ENCODE data around the gene E2F2. TPM values are rescaled to one million over a fixed set of nuclear protein-coding genes. Genes with fewer than 3 reads are reported as not detected.

E2F2 gene
- total RNA-seq, 1 experiment from 2014 or later = 5.1 TPM

DNA sequence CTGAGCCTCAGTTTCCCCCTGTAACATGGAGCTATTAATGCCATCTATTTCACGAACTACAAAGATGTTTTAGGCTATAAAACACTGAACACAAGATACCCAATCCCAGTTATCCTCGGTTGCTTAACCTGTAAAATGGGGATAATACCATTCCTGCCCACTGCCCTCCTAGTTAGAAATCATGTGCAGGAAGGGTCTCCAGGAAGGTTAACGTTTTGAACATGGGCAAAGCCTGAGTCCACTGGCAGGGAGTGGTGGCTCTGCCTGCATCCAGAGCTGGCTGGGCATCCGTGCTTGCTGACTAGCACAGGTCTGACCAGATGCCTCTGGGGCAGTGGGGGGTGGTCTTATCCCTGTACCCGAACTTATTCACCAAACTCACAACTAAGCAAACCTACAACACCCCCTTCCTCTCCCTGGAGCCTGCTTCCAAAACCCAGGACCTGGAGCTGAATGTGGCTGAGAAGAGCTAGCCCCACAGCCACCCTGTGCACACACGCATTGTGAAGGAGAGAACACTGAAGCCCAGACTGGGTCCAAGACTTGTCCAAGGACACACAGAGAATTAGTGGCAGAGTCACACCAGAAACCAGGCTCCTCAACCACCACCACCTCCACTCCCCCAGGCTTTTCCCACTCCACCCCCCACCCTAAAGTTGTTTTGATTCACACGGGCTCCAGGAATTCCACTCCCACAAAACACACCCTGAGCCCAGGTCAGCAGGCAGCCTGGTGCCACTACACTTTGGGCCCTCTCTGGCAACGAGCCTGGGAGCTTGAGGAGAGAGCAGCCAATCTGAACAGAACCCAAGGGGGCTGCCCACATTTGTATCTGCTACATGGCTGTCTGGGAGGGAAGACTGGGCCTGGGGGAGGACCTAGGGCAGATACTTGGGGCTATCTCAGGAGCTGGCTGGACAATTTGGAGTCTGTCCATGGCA, 1.6 kb downstream of the E2F2 start:
- no peak overlapping the region for H3K56ac ChIP-seq (ENCODE audit: insufficient read length, low read depth, low read length)
- H3K27me3 ChIP-seq (ENCODE audit: insufficient read depth, low read length) = peaks cover 4% of the 10 kb centered on the region; the same call in 1 of the 2 replicates
- no peak overlapping the region for H4K8ac ChIP-seq (replicated peaks; ENCODE audit: insufficient read length, low read depth, low read length)
- Mint-ChIP-seq H3K27me3 (ENCODE audit: low read depth) (peaks cover 53% of the 10 kb centered on the region), H3K27ac (no peak overlapping the region), H3K9me3 (no peaks in the 10 kb centered on the region), H3K4me1 (peaks cover 26 to 41% of the 10 kb centered on the region in 2 experiments), H3K4me3 (peak overlapping the region; percentile 77 to 79; a peak in 4 of 5 replicates), H3K36me3 (ENCODE audit: insufficient read depth in 1 of 3, low read depth in 3 of 3) (no peaks in the 10 kb centered on the region; a peak in 1 of 7 replicates)
- no peak overlapping the region for H2BK15ac ChIP-seq (ENCODE audit: low read depth, low read length)
- no CpG with 5 or more reads among the region's 8 CpGs for WGBS (ENCODE audit: extremely low coverage, insufficient read length, low lambda C conversion rate)
- no peaks in the 10 kb centered on the region for H3K9me3 ChIP-seq (ENCODE audit: control insufficient read depth, low read depth, low read length)
- H3K4ac ChIP-seq (ENCODE audit: low read depth, low read length) = no peak overlapping the region
- H3K79me1 ChIP-seq (ENCODE audit: insufficient read depth, low read depth, low read length, poor library complexity, severe bottlenecking) = no peaks in the 10 kb centered on the region
- H2BK5ac ChIP-seq (ENCODE audit: insufficient read length, low read length) = no peak overlapping the region
- no peak overlapping the region for H2AFZ ChIP-seq (ENCODE audit: low read length)
- H3K4me2 ChIP-seq (ENCODE audit: insufficient read depth, insufficient read length, low read length) = peak overlapping the region; percentile 36
- peaks cover 3% of the 10 kb centered on the region for H4K20me1 ChIP-seq (ENCODE audit: control insufficient read depth, insufficient read depth, insufficient read length)
- no peak overlapping the region for H3K27ac ChIP-seq (ENCODE audit: insufficient read length, low read depth, low read length)
- H3K18ac ChIP-seq (ENCODE audit: insufficient read length, low read depth, low read length) = no peak overlapping the region
- 0 out of 2 replicates have a peak, but pooled peaks cover 2% of the 10 kb centered on the region for H3K4me1 ChIP-seq (ENCODE audit: insufficient read depth, low read length)
- no peak overlapping the region for H2AK5ac ChIP-seq (ENCODE audit: insufficient read length, low read length)
- H4K91ac ChIP-seq (ENCODE audit: insufficient read length, low read depth, low read length) = no peak overlapping the region
- no peak overlapping the region for H3K9ac ChIP-seq (ENCODE audit: extremely low read depth, insufficient read length, low read length)
- peaks cover 3% of the 10 kb centered on the region for H3K23me2 ChIP-seq (ENCODE audit: insufficient read length, low read depth, low read length, poor library complexity, severe bottlenecking)
- TF ChIP-seq, protein P1, sequence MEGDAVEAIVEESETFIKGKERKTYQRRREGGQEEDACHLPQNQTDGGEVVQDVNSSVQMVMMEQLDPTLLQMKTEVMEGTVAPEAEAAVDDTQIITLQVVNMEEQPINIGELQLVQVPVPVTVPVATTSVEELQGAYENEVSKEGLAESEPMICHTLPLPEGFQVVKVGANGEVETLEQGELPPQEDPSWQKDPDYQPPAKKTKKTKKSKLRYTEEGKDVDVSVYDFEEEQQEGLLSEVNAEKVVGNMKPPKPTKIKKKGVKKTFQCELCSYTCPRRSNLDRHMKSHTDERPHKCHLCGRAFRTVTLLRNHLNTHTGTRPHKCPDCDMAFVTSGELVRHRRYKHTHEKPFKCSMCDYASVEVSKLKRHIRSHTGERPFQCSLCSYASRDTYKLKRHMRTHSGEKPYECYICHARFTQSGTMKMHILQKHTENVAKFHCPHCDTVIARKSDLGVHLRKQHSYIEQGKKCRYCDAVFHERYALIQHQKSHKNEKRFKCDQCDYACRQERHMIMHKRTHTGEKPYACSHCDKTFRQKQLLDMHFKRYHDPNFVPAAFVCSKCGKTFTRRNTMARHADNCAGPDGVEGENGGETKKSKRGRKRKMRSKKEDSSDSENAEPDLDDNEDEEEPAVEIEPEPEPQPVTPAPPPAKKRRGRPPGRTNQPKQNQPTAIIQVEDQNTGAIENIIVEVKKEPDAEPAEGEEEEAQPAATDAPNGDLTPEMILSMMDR (conservative IDR thresholded peaks at IDR 0.05) = no peak
- H2BK20ac ChIP-seq (ENCODE audit: low read depth, low read length, poor library complexity, severe bottlenecking) = no peak overlapping the region
- H3K79me2 ChIP-seq (ENCODE audit: insufficient read depth, low read length) = no peaks in the 10 kb centered on the region
- no peak overlapping the region for H4K5ac ChIP-seq (ENCODE audit: insufficient read length, low read depth, low read length)
- H2BK12ac ChIP-seq (ENCODE audit: insufficient read length, low read depth, low read length) = no peak overlapping the region
- DNase-seq = no peak
- H3K14ac ChIP-seq (ENCODE audit: insufficient read depth, low read length) = no peak overlapping the region
- H3K23ac ChIP-seq (ENCODE audit: insufficient read length, low read depth, low read length) = no peak overlapping the region
- H3T11ph ChIP-seq (ENCODE audit: low read length) = no peak overlapping the region
- no peak overlapping the region for H2BK120ac ChIP-seq (ENCODE audit: low read depth, low read length, poor library complexity, severe bottlenecking)
